Measurements from ENCODE around the gene KCND3. TPM values are rescaled to one million over a fixed set of nuclear protein-coding genes. Genes with fewer than 3 reads are reported as not detected.

KCND3 gene
- total and polyA plus RNA-seq, 2 of the 4 experiments (the other 2 are of a cell fraction): under 0.01 to 0.03 TPM

GRCh38 chr1:112026016-112026415, 36.5 kb upstream of the KCND3 start:
- Histone ChIP-seq H2AK5ac (ENCODE audit: low read depth, low read length) (no peak overlapping the region), H3K9ac (ENCODE audit: low read depth, low read length) (no peak overlapping the region), H4K8ac (ENCODE audit: low read depth in 2 of 2, low read length in 2 of 2) (no peak overlapping the region), H3K4ac (ENCODE audit: low read depth, low read length) (no peak overlapping the region), H3K4me3 (ENCODE audit: insufficient read depth, low read depth, low read length) (no peak overlapping the region), H3K79me1 (ENCODE audit: low read depth in 1 of 2, low read length in 2 of 2) (no peaks in the 10 kb centered on the region), H2AFZ (replicated peaks; ENCODE audit: low read length, poor library complexity) (no peak overlapping the region), H3K23ac (ENCODE audit: low read depth, low read length) (no peak overlapping the region), H3K4me1 (ENCODE audit: control insufficient read depth, insufficient read depth, low read length) (no peaks in the 10 kb centered on the region), H2AK9ac (replicated peaks; ENCODE audit: low read depth, low read length, poor library complexity) (no peak overlapping the region), H3K9me3 (ENCODE audit: control insufficient read depth, insufficient read depth, low read length) (no peaks in the 10 kb centered on the region), H4K5ac (ENCODE audit: low read depth, low read length) (no peak overlapping the region), H2BK20ac (ENCODE audit: low read depth, low read length) (no peak overlapping the region), H3K27ac (ENCODE audit: insufficient read depth, low read length) (no peak overlapping the region), H3K14ac (replicated peaks; ENCODE audit: low read depth, low read length) (no peak overlapping the region), H3K27me3 (ENCODE audit: control insufficient read depth, insufficient read depth, low read length) (peaks cover 2% of the 10 kb centered on the region; the same call in 1 of the 2 replicates), H3K36me3 (ENCODE audit: control insufficient read depth, insufficient read depth, low read length) (no peaks in the 10 kb centered on the region), H4K91ac (ENCODE audit: insufficient read depth, low read depth, low read length) (no peak overlapping the region), H3K4me2 (ENCODE audit: low read depth, low read length) (no peak overlapping the region), H2BK120ac (ENCODE audit: low read depth, low read length) (no peak overlapping the region), H3K18ac (ENCODE audit: low read depth, low read length) (no peak overlapping the region), H3K56ac (ENCODE audit: extremely low read depth, insufficient read depth, low read length) (no peak overlapping the region), H2BK5ac (ENCODE audit: low read depth, low read length, poor library complexity, severe bottlenecking) (no peak overlapping the region), H2BK15ac (ENCODE audit: low read depth, low read length) (no peak overlapping the region), H3K9me1 (ENCODE audit: insufficient read depth, low read length) (no peaks in the 10 kb centered on the region), H4K20me1 (ENCODE audit: insufficient read depth, low read length) (no peaks in the 10 kb centered on the region)
- DNase-seq: no peak
- CTCF ChIA-PET: no interaction called here
- in situ Hi-C loops (cut with MboI; ENCODE audit: low sequenced_read_pairs): no loop called here
- ATAC-seq (ENCODE audit: low read depth): no peak
- dilution Hi-C loops (cut with HindIII; ENCODE audit: low sequenced_read_pairs, unreplicated experiment): no loop called here
- no TSS peak for BruUV-seq (replicated peaks)
- intact Hi-C loops (cut with micrococcal nuclease): loop anchor here (10.0 kb wide), 1 partner anchor 771 kb away; no protein-coding TSS in a partner anchor
- TF ChIP-seq RAD21 (IDR thresholded peaks at IDR 0.05; ENCODE audit: low read length): no peak
- no peak for TF ChIP-seq BHLHE40 (IDR thresholded peaks at IDR 0.05; ENCODE audit: low read depth, low read length)
- TF ChIP-seq MXI1 (IDR thresholded peaks at IDR 0.05; ENCODE audit: borderline replicate concordance, low read depth, low read length): no peak
- TF ChIP-seq SMC3 (IDR thresholded peaks at IDR 0.05; ENCODE audit: low read depth, low read length): no peak
- TF ChIP-seq, protein P1, sequence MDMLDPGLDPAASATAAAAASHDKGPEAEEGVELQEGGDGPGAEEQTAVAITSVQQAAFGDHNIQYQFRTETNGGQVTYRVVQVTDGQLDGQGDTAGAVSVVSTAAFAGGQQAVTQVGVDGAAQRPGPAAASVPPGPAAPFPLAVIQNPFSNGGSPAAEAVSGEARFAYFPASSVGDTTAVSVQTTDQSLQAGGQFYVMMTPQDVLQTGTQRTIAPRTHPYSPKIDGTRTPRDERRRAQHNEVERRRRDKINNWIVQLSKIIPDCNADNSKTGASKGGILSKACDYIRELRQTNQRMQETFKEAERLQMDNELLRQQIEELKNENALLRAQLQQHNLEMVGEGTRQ (IDR thresholded peaks at IDR 0.05; ENCODE audit: low read depth, low read length): no peak
- no peak for TF ChIP-seq MAZ (IDR thresholded peaks at IDR 0.05; ENCODE audit: borderline replicate concordance, low read depth, low read length)
- TF ChIP-seq FOS (IDR thresholded peaks at IDR 0.05; ENCODE audit: low read depth, low read length): no peak
- TF ChIP-seq RCOR1 (IDR thresholded peaks at IDR 0.05; ENCODE audit: insufficient replicate concordance, low read length): no peak
- TF ChIP-seq CHD1 (IDR thresholded peaks at IDR 0.05; ENCODE audit: low read depth, low read length): no peak
- TF ChIP-seq CTCF (conservative IDR thresholded peaks at IDR 0.05; ENCODE audit: low read depth, low read length): no peak
- no peak for TF ChIP-seq POLR2A (IDR thresholded peaks at IDR 0.05; ENCODE audit: low read depth, low read length)
- TF ChIP-seq CEBPB (IDR thresholded peaks at IDR 0.05; ENCODE audit: low read depth, low read length): no peak
- TF ChIP-seq RFX5 (IDR thresholded peaks at IDR 0.05; ENCODE audit: low read depth, low read length): no peak
- TF ChIP-seq MAFK (IDR thresholded peaks at IDR 0.05; ENCODE audit: low read depth, low read length): no peak
- 0% methylated on average over 1 of the region's 5 CpGs; no CpG with 5 or more reads in 1 of the 2 experiments for WGBS, 2 experiments (ENCODE audit: extremely low coverage in 2 of 2, insufficient read length in 1 of 2)
- POLR2A ChIA-PET (ENCODE audit: unreplicated experiment): no interaction called here

Data from IMR-90 (cell line).